ENCODE results near the gene RAP2A.

RAP2A gene

DNA sequence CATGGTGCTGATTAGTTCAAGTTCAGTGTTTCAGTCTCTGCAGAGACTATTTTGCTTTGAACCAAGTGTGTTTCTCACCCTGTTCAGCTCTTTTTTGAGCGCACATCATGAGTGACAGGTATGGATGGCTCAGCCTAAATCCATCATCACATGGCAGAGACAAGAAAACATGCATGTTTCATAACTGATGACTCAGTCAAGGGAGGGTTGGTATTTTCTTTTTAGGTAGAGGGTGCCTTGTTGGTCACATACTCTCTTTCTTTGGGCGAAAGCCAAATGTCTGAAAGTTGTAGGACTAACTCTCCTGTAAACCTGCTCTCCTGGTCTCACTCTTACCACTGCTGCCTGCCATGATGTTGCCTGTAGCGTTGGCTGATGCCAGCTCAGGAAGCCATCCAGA is 48.1 kb upstream of the RAP2A start:
- H3K36me3 ChIP-seq (replicated peaks; ENCODE audit: insufficient read depth, low read length) = no peaks in the 10 kb centered on the region; the same call in 1 of the 2 replicates
- no peaks in the 10 kb centered on the region for H4K20me1 ChIP-seq (ENCODE audit: insufficient read depth, low read length)
- no peaks in the 10 kb centered on the region for H3K27me3 ChIP-seq (replicated peaks; ENCODE audit: insufficient read depth, low read length)
- H3K79me2 ChIP-seq (ENCODE audit: low read length) = no peaks in the 10 kb centered on the region
- no peak overlapping the region for H3K4me3 ChIP-seq (ENCODE audit: low read length)
- no peak overlapping the region for H3K9ac ChIP-seq (ENCODE audit: low read length)
- H3K9me2 ChIP-seq (replicated peaks; ENCODE audit: insufficient read depth, low read length) = no peaks in the 10 kb centered on the region
- H2AFZ ChIP-seq (ENCODE audit: low read length) = no peak overlapping the region
- H3K4me2 ChIP-seq (ENCODE audit: low read depth, low read length) = no peak overlapping the region
- TF ChIP-seq EZH2 (optimal IDR thresholded peaks at IDR 0.05; ENCODE audit: low read depth, low read length) (no peak), EZH2phosphoT487 (IDR thresholded peaks at IDR 0.05; ENCODE audit: low read length) (no peak)
- TF ChIP-seq, protein P1, sequence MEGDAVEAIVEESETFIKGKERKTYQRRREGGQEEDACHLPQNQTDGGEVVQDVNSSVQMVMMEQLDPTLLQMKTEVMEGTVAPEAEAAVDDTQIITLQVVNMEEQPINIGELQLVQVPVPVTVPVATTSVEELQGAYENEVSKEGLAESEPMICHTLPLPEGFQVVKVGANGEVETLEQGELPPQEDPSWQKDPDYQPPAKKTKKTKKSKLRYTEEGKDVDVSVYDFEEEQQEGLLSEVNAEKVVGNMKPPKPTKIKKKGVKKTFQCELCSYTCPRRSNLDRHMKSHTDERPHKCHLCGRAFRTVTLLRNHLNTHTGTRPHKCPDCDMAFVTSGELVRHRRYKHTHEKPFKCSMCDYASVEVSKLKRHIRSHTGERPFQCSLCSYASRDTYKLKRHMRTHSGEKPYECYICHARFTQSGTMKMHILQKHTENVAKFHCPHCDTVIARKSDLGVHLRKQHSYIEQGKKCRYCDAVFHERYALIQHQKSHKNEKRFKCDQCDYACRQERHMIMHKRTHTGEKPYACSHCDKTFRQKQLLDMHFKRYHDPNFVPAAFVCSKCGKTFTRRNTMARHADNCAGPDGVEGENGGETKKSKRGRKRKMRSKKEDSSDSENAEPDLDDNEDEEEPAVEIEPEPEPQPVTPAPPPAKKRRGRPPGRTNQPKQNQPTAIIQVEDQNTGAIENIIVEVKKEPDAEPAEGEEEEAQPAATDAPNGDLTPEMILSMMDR (IDR thresholded peaks at IDR 0.05; ENCODE audit: low read length) = no peak
- H3K9me3 ChIP-seq (replicated peaks; ENCODE audit: insufficient read depth, low read length) = no peaks in the 10 kb centered on the region
- DNase-seq = no peak
- no peak overlapping the region for H3K27ac ChIP-seq (ENCODE audit: low read length)
- no peaks in the 10 kb centered on the region for H3K4me1 ChIP-seq (ENCODE audit: low read length)
- H3F3A ChIP-seq (ENCODE audit: insufficient read depth, low read length) = no peaks in the 10 kb centered on the region

DNA sequence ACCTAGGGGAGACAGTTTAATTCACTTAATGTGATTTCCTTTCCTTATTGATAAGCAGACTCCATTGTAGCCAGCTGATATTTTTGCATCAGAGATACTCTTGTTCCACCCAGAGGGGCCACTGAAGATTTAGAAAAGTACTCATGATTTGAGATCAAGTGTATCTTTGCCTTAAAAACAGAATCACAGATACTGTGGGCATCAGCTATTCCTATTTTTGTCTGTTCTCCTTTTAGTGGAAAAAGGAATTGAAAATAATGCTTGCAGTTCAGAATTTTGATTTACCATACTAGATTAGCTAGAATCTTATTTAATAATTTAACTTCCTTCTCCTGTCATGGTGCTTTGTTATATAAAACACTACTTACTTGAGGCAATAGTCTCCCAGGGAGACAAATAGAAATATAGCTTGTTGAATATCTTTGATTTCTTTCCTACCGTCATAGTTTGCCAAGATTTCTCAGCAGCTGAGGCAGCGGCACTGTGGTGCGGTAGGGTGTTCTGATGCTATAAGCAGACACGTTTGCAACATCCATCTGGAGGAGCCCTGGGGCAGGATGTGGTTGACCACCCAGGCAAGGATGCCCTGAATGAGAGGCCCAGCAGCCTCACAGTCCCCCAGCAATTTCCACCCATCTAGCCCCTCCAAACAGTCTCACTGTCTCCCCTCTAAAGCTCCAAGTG is 47.0 kb upstream of the RAP2A start:
- no peaks in the 10 kb centered on the region for H3K9me3 ChIP-seq (replicated peaks; ENCODE audit: insufficient read depth, low read length)
- H3K4me3 ChIP-seq (ENCODE audit: low read length) = no peak overlapping the region
- no peaks in the 10 kb centered on the region for H3K79me2 ChIP-seq (ENCODE audit: low read length)
- H3K4me1 ChIP-seq (ENCODE audit: low read length) = no peaks in the 10 kb centered on the region
- H3K27ac ChIP-seq (ENCODE audit: low read length) = no peak overlapping the region
- TF ChIP-seq EZH2phosphoT487 (IDR thresholded peaks at IDR 0.05; ENCODE audit: low read length) (no peak), EZH2 (optimal IDR thresholded peaks at IDR 0.05; ENCODE audit: low read depth, low read length) (no peak)
- TF ChIP-seq, protein P1 (IDR thresholded peaks at IDR 0.05; ENCODE audit: low read length) = no peak
- no peak overlapping the region for H2AFZ ChIP-seq (ENCODE audit: low read length)
- no peaks in the 10 kb centered on the region; the same call in 1 of the 2 replicates for H3K36me3 ChIP-seq (replicated peaks; ENCODE audit: insufficient read depth, low read length)
- H3K9me2 ChIP-seq (replicated peaks; ENCODE audit: insufficient read depth, low read length) = no peaks in the 10 kb centered on the region
- no peak overlapping the region for H3K9ac ChIP-seq (ENCODE audit: low read length)
- no peaks in the 10 kb centered on the region for H4K20me1 ChIP-seq (ENCODE audit: insufficient read depth, low read length)
- DNase-seq = no peak
- no peak overlapping the region for H3K4me2 ChIP-seq (ENCODE audit: low read depth, low read length)
- no peaks in the 10 kb centered on the region for H3K27me3 ChIP-seq (replicated peaks; ENCODE audit: insufficient read depth, low read length)
- H3F3A ChIP-seq (ENCODE audit: insufficient read depth, low read length) = no peaks in the 10 kb centered on the region

DNA sequence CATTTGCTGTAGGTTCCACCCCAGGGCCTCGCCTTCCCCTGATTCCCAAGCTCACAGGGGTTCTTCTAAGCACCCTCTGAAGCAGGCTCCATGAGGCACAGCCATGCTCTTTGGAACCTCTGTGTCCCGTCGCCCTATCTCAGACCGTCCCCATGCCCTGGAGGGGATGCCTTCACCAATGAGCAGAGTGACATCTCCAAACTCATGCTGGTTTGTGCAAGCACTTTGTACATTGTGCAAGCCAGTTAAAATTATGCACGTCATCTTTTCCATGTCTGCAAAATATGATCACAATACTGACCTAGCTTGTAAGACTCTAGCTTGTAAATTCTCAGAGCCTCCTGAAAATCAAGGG is 46.5 kb upstream of the RAP2A start:
- H3K4me2 ChIP-seq (ENCODE audit: low read depth, low read length) = no peak overlapping the region
- no peaks in the 10 kb centered on the region; the same call in 1 of the 2 replicates for H3K36me3 ChIP-seq (replicated peaks; ENCODE audit: insufficient read depth, low read length)
- no peaks in the 10 kb centered on the region for H3K9me3 ChIP-seq (replicated peaks; ENCODE audit: insufficient read depth, low read length)
- no peaks in the 10 kb centered on the region for H3K4me1 ChIP-seq (ENCODE audit: low read length)
- H3K9ac ChIP-seq (ENCODE audit: low read length) = no peak overlapping the region
- TF ChIP-seq, protein P1 (IDR thresholded peaks at IDR 0.05; ENCODE audit: low read length) = no peak
- TF ChIP-seq EZH2phosphoT487 (IDR thresholded peaks at IDR 0.05; ENCODE audit: low read length) = no peak
- no peak for TF ChIP-seq EZH2 (optimal IDR thresholded peaks at IDR 0.05; ENCODE audit: low read depth, low read length)
- no peaks in the 10 kb centered on the region for H3K79me2 ChIP-seq (ENCODE audit: low read length)
- no peaks in the 10 kb centered on the region for H3F3A ChIP-seq (ENCODE audit: insufficient read depth, low read length)
- H3K9me2 ChIP-seq (replicated peaks; ENCODE audit: insufficient read depth, low read length) = no peaks in the 10 kb centered on the region
- no peak overlapping the region for H3K27ac ChIP-seq (ENCODE audit: low read length)
- DNase-seq = no peak
- H4K20me1 ChIP-seq (ENCODE audit: insufficient read depth, low read length) = no peaks in the 10 kb centered on the region
- no peak overlapping the region for H3K4me3 ChIP-seq (ENCODE audit: low read length)
- H2AFZ ChIP-seq (ENCODE audit: low read length) = no peak overlapping the region
- H3K27me3 ChIP-seq (replicated peaks; ENCODE audit: insufficient read depth, low read length) = no peaks in the 10 kb centered on the region
